Nephron progenitor cell (in vitro differentiated cells): ENCODE measurements around the gene PCMT1.

Source experiments
- DNase-seq: peaks from one replicate; pipeline ENCODE4 v3.0.0; 2021
- H3K27ac Mint-ChIP-seq: 2 replicates; pipeline ENCODE4 v1.8.0; 2021; ENCODE audit warnings: mild to moderate bottlenecking, moderate library complexity, mixed read lengths
- H3K27me3 Mint-ChIP-seq: 2 replicates; pipeline ENCODE4 v1.8.0; 2021; ENCODE audit warnings: mild to moderate bottlenecking, low read depth, mixed read lengths; ENCODE audit not compliant: poor library complexity
- H3K36me3 Mint-ChIP-seq: 2 replicates; pipeline ENCODE4 v1.8.0; 2021; ENCODE audit warnings: low read depth, mixed read lengths
- H3K4me1 Mint-ChIP-seq: 2 replicates; pipeline ENCODE4 v1.8.0; 2021; ENCODE audit warnings: mixed read lengths
- H3K4me3 Mint-ChIP-seq: 2 replicates; pipeline ENCODE4 v1.8.0; 2021; ENCODE audit warnings: mild to moderate bottlenecking, moderate library complexity, mixed read lengths
- H3K9me3 Mint-ChIP-seq: 2 replicates; pipeline ENCODE4 v1.8.0; 2021; ENCODE audit warnings: mild to moderate bottlenecking, moderate library complexity, mixed read lengths
- CTCF ChIP-seq: fragments of 200-600 bp; sonication (generic); IDR thresholded peaks from 2 replicates; pipeline ENCODE4 v1.5.0; 2021; ENCODE audit warnings: antibody characterized with exemption

PCMT1 gene

GRCh38 chr6:149831308-149831820 lies 81.8 kb downstream of the PCMT1 start:
- Mint-ChIP-seq H3K36me3 (peaks cover 6% of the 10 kb centered on the region), H3K4me3 (no peak overlapping the region), H3K9me3 (peaks cover 4% of the 10 kb centered on the region), H3K4me1 (peaks cover 8% of the 10 kb centered on the region), H3K27ac (no peak overlapping the region), H3K27me3 (no peaks in the 10 kb centered on the region)
- TF ChIP-seq CTCF, result no peak
- DNase-seq, result no peak

DNA sequence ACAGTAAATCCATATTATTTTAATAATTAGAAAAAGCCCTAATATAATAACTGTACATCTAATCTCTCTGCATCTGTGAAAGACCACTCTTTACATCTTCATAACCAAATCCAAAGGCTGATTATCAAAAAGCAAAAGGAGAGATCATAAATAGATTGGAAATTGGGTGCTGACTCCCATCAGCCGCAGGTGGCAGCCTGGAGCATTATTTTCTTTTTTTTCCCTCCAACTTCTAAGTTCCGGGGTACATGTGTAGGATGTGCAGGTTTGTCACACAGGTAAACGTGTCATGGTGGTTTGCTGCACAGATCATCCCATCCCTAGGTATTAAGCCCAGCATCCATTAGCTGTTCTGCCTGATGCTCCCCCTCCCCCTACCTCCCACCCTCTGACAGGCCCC lies 84.1 kb downstream of the PCMT1 start:
- H3K9me3 Mint-ChIP-seq, result peaks cover 4% of the 10 kb centered on the region
- H3K4me3 Mint-ChIP-seq, result no peak overlapping the region
- TF ChIP-seq CTCF, result no peak
- no peaks in the 10 kb centered on the region for H3K27me3 Mint-ChIP-seq
- H3K36me3 Mint-ChIP-seq, result peaks cover 6% of the 10 kb centered on the region
- H3K27ac Mint-ChIP-seq, result no peak overlapping the region
- H3K4me1 Mint-ChIP-seq, result peaks cover 8% of the 10 kb centered on the region
- no peak for DNase-seq

- Mint-ChIP-seq H3K36me3 (peaks cover 6% of the 10 kb centered on the region), H3K9me3 (peaks cover 4% of the 10 kb centered on the region), H3K4me1 (peaks cover 8% of the 10 kb centered on the region), H3K27ac (no peak overlapping the region), H3K27me3 (no peaks in the 10 kb centered on the region), H3K4me3 (no peak overlapping the region)
- TF ChIP-seq CTCF, result peak; percentile 87
- DNase-seq, result peak; percentile 74
Measured at GRCh38 chr6:149834513-149835481, 85.3 kb downstream of the PCMT1 start.

DNA sequence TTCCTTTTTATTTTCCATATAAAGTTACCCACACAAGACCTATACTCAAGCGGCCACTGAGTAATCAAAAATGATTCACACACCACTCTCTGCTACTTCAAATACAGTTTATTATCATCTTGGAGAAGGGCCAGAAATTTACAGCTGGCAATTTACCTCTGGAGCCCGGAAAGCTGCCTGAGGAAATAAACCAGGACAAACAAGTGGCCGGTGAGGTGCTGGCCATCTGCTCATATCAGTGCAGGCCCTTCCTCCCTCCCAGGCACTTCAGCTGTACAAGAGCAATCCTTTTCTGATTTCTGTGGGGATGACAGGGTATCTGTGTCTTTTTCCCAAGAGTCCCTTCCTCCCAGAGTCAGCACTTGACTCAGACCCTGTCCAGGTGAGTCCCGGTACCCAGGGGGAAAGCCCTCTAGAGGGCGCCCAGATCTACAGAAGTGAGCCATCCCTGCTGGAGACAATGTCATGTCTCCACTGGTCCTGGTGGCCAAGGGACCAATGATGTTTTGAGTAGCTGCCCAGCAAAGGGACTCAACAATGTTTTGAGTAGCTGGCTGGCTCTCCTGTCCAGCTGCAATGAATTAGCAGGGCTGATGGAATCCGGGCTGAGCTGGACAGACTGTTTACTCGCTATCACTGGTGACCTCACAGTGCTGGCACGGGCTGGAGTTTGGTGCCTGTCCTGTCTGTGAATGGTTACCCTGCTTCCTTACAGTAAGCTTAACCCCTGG lies 91.0 kb downstream of the PCMT1 start:
- Mint-ChIP-seq H3K27ac (no peak overlapping the region), H3K27me3 (peaks cover 5% of the 10 kb centered on the region), H3K4me3 (no peak overlapping the region), H3K4me1 (no peaks in the 10 kb centered on the region), H3K36me3 (no peaks in the 10 kb centered on the region), H3K9me3 (no peaks in the 10 kb centered on the region)
- peak; percentile 27 for TF ChIP-seq CTCF
- DNase-seq, result peak; percentile 26

DNA sequence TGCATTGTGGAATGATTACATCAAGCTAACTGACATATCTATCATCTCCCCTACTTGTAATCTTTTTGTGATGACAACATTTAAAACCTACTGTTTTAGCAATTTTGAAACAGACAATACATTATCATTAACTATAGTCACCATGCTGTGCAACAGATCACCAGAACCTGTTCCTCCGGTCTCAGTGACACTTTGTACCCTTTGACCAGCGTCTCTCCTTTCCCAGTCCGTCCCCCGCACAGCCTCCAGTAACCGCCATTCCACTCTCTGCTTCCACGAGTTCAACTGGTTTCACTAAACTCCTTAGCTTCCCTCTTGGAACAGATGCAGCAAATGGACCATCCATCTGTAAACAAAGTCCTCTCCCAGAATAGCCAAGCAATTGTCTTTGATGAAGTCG lies 92.8 kb downstream of the PCMT1 start:
- H3K4me3 Mint-ChIP-seq, result no peak overlapping the region

More for the DNA sequence above, 92.8 kb downstream of the PCMT1 start:
- Mint-ChIP-seq H3K27ac (no peak overlapping the region), H3K36me3 (no peaks in the 10 kb centered on the region), H3K9me3 (no peaks in the 10 kb centered on the region), H3K4me1 (no peaks in the 10 kb centered on the region), H3K27me3 (peaks cover 5% of the 10 kb centered on the region)
- DNase-seq, result no peak
- TF ChIP-seq CTCF, result no peak
